Heart left ventricle (tissue), 13 donors: ENCODE measurements around the gene DKK3.

Experiments
- POLR2A ChIP-seq, 2 donors: fragments of 450-650 bp; IDR thresholded peaks; one replicate each; pipeline ENCODE4 v1.6.1; 2017; ENCODE audit warnings: antibody characterized with exemption in 2 of 2, mild to moderate bottlenecking in 2 of 2, moderate library complexity in 2 of 2
- TF ChIP-seq, protein P1 (sequence below), 12 donors: fragments of 200-600 bp; sonication (generic) in 4 of 12; IDR thresholded peaks; one replicate each; pipeline versions ENCODE4 v1.5.0 to v1.8.0; 2018 to 2022; ENCODE audit warnings: antibody characterized with exemption in 12 of 12, mild to moderate bottlenecking in 5 of 12
- donor health status: ischemic (EF 13 %, LVEDD 7.1; RV severe dilation, severe dysfunction).
- donor health status: DM: no; HTN: yes; CAD: no.
- donor health status: DM: no; HTN: no; CAD: no.
- donor health status: ischemic (EF 25% LVEDD 6.9; RV normal size, moderate dysfunction).
- donor health status: ischemic (EF 25% LVEDD 5.7; RV mildly dilated, moderate dysfunction).
- donor health status: ischemic (EF 35%, LVEDD 5.7; RV mildly dilated, moderate dysfunction).
- donor health status: nonischemic (EF 11% LVEDD 7.7; RV severe dilation, severe dysfunction).
- donor health status: DM: yes; HTN: yes; CAD: no.
- donor health status: PGD.
- donor health status: ischemic (EF 29% LVEDD 5.4; RV normal size, mild dysfunction).
- donor health status: nonischemic (EF 23%, LVEDD 6.1; RV moderate dilation, normal function).

- TF ChIP-seq, protein P1, sequence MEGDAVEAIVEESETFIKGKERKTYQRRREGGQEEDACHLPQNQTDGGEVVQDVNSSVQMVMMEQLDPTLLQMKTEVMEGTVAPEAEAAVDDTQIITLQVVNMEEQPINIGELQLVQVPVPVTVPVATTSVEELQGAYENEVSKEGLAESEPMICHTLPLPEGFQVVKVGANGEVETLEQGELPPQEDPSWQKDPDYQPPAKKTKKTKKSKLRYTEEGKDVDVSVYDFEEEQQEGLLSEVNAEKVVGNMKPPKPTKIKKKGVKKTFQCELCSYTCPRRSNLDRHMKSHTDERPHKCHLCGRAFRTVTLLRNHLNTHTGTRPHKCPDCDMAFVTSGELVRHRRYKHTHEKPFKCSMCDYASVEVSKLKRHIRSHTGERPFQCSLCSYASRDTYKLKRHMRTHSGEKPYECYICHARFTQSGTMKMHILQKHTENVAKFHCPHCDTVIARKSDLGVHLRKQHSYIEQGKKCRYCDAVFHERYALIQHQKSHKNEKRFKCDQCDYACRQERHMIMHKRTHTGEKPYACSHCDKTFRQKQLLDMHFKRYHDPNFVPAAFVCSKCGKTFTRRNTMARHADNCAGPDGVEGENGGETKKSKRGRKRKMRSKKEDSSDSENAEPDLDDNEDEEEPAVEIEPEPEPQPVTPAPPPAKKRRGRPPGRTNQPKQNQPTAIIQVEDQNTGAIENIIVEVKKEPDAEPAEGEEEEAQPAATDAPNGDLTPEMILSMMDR (IDR thresholded peaks at IDR 0.05) = peak; percentile 89 to 98 (median 93)
- TF ChIP-seq POLR2A (IDR thresholded peaks at IDR 0.05) = no peak
Observed at GRCh38 chr11:12043959-12044791, 35.7 kb upstream of the DKK3 start.
